ENCODE data around the gene STH.

Gene STH

GRCh38 chr17:45985447-45985846 lies 13.6 kb upstream of the STH start:
- DNase-seq (no peak), ATAC-seq (no peak)

DNA sequence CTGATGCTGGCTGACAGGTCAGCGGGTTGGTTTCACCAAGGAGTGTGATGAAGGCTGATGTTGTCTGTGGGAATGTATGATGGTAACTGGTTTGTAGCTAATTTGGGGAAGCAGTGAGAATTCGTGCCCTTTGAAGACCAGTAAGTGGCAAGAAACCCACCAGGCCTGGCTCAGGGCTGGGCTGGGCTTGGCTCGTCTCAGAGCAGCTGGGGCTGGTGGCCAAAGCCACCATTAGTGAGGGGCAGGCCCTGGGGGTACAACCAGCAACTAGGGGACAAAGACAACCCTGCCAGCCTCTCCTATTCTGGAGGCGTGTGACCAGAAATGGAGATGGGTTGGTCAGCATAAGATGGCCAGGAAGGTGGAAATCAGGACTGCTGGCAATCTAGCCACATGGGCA lies 13.0 kb upstream of the STH start:
- DNase-seq (no peak), ATAC-seq (no peak)

GRCh38 chr17:45987706-45988105 lies 11.3 kb upstream of the STH start:
- DNase-seq (no peak), ATAC-seq (no peak)

DNA sequence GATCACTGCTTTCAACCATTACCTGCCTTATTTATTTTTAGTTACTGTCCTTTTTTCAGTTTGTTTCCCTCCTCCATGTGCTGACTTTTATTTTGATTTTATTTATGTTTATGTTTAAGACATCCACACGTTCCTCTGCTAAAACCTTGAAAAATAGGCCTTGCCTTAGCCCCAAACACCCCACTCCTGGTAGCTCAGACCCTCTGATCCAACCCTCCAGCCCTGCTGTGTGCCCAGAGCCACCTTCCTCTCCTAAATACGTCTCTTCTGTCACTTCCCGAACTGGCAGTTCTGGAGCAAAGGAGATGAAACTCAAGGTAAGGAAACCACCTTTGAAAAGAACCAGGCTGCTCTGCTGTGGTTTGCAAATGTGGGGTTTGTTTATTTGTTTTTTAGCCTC lies 9.3 kb upstream of the STH start:
- no peak for DNase-seq
- no peak for ATAC-seq

DNA sequence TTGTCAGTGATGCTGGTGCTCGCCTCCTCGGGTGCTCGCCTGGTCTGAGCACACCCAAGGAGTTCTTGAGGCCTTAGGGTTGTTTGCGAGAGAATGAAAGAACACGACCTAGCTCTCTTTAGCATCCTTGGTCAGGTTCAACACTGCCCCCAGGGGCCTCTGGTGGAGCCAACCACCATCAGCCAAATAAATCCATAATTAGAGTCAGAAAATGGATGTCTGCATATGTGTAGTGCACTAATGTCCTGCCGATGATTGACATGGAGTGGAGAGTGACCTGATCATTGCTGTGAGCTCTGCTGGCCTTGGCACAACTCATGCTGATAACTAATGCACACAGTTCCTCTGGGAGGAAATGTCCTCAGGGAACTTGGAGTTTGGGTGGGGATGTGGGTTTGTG lies 8.2 kb upstream of the STH start:
- ATAC-seq (no peak), DNase-seq (no peak)

GRCh38 chr17:45991341-45991740 lies 7.7 kb upstream of the STH start:
- ATAC-seq (no peak), DNase-seq (no peak)

DNA sequence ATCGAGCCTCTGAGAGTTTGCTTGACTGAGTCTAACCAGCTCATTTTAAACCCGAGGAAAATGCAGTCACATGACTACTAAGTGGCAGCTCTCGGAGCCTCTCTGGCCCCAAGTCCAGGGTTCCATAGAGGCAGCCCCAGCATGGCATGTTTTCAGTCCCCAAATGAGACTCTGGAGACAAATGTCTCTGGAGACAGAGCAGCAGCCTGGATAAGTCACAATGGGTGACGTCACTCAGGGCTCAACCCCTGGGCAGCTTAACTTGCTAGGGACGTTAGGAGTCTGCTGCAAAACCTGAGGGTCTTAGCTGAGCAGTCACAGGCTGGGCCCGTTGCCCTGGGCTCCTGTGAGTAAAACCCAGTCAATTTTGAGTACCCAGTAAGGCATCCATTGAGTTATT lies 6.9 kb upstream of the STH start:
- DNase-seq (no peak), ATAC-seq (no peak)

- DNase-seq (no peak), ATAC-seq (no peak)
Measured at GRCh38 chr17:45992904-45993303, 6.1 kb upstream of the STH start.

- DNase-seq (no peak), ATAC-seq (no peak)
Measured at GRCh38 chr17:45993962-45994627, 5.0 kb upstream of the STH start.

DNA sequence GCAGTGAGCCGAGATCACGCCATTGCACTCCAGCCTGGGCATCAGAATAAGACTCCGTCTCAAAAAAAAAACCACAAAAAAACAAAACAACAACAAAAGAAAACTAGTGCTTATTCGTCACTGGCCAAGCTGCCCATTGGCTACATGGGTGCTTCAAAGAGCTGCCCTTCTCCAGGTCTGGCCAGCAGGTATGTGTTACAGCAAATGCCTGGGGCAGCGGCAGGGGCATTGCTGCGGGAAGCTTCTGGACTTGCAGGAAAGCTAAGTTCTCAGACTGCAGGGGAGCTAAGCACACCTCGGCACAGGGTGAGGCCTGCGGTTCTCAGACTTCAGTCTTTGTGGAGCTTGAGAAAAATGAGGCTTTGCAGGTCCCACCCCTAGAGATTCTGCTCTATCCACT lies 4.1 kb upstream of the STH start:
- no peak for DNase-seq
- ATAC-seq: no peak

DNA sequence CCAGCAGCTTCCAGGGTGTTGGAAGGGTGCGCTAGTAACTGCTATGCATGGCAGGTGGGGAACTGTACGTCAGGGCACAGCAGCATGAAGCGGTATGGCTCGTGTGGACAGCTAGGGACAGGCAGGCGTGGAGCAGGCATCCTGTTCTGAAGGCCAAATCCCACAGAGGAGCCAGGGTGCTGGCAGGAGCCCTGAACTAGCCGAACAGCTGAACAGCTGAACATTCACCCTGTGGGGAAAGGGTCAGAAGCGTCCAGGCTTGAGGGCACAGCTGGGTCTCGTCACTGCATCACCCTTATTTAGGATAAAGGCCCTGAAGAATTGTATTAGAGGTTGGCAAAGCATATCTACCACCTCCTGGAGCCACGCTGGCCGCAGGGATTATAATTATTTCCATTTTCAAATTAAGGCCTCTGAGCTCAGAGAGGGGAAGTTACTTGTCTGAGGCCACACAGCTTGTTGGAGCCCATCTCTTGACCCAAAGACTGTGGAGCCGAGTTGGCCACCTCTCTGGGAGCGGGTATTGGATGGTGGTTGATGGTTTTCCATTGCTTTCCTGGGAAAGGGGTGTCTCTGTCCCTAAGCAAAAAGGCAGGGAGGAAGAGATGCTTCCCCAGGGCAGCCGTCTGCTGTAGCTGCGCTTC lies 3.3 kb upstream of the STH start:
- ATAC-seq: no peak
- no peak for DNase-seq

DNA sequence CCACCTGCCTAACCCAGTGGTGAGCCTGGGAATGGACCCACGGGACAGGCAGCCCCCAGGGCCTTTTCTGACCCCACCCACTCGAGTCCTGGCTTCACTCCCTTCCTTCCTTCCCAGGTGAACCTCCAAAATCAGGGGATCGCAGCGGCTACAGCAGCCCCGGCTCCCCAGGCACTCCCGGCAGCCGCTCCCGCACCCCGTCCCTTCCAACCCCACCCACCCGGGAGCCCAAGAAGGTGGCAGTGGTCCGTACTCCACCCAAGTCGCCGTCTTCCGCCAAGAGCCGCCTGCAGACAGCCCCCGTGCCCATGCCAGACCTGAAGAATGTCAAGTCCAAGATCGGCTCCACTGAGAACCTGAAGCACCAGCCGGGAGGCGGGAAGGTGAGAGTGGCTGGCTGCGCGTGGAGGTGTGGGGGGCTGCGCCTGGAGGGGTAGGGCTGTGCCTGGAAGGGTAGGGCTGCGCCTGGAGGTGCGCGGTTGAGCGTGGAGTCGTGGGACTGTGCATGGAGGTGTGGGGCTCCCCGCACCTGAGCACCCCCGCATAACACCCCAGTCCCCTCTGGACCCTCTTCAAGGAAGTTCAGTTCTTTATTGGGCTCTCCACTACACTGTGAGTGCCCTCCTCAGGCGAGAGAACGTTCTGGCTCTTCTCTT lies 2.6 kb upstream of the STH start:
- DNase-seq: no peak
- ATAC-seq: no peak

GRCh38 chr17:45997166-45997565 lies 1.9 kb upstream of the STH start:
- DNase-seq (no peak), ATAC-seq (no peak)

DNA sequence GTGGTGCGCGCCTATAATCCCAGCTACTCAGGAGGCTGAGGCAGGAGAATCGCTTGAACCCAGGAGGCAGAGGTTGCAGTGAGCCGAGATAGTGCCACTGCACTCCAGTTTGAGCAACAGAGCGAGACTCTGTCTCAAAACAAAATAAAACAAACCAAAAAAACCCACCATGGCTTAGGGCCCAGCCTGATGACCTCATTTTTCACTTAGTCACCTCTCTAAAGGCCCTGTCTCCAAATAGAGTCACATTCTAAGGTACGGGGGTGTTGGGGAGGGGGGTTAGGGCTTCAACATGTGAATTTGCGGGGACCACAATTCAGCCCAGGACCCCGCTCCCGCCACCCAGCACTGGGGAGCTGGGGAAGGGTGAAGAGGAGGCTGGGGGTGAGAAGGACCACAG lies 1.4 kb upstream of the STH start:
- DNase-seq (no peak), ATAC-seq (no peak)

GRCh38 chr17:45999900-46000290 lies 845 bp downstream of the STH start:
- ATAC-seq (no peak), DNase-seq (no peak)

- no peak for DNase-seq
- no peak for ATAC-seq
Measured at GRCh38 chr17:46000292-46000691, 1.2 kb downstream of the STH start.

DNA sequence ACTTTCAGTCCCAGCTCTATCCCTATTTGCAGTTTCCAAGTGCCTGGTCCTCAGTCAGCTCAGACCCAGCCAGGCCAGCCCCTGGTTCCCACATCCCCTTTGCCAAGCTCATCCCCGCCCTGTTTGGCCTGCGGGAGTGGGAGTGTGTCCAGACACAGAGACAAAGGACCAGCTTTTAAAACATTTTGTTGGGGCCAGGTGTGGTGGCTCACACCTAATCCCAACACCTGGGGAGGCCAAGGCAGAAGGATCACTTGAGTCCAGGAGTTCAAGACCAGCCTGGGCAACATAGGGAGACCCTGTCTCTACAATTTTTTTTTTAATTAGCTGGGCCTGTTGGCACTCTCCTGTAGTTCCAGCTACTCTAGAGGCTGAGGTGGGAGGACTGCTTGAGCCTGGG lies 1.7 kb downstream of the STH start:
- DNase-seq (no peak), ATAC-seq (no peak)

GRCh38 chr17:46001390-46002310 lies 2.6 kb downstream of the STH start:
- DNase-seq: no peak
- ATAC-seq: no peak

DNA sequence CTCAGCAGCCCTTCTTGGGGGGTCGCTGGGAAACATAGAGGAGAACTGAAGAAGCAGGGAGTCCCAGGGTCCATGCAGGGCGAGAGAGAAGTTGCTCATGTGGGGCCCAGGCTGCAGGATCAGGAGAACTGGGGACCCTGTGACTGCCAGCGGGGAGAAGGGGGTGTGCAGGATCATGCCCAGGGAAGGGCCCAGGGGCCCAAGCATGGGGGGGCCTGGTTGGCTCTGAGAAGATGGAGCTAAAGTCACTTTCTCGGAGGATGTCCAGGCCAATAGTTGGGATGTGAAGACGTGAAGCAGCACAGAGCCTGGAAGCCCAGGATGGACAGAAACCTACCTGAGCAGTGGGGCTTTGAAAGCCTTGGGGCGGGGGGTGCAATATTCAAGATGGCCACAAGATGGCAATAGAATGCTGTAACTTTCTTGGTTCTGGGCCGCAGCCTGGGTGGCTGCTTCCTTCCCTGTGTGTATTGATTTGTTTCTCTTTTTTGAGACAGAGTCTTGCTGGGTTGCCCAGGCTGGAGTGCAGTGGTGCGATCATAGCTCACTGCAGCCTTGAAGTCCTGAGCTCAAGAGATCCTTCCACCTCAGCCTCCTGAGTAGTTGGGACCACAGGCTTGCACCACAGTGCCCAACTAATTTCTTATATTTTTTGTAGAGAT lies 3.4 kb downstream of the STH start:
- ATAC-seq: peak; percentile 83
- peak; percentile 73 for DNase-seq

DNA sequence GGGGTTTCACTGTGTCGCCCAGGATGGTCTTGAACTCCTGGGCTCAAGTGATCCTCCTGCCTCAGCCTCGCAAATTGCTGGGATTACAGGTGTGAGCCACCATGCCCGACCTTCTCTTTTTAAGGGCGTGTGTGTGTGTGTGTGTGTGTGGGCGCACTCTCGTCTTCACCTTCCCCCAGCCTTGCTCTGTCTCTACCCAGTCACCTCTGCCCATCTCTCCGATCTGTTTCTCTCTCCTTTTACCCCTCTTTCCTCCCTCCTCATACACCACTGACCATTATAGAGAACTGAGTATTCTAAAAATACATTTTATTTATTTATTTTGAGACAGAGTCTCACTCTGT lies 3.9 kb downstream of the STH start:
- DNase-seq: no peak
- ATAC-seq: no peak

GRCh38 chr17:46003907-46004748 lies 5.1 kb downstream of the STH start:
- DNase-seq: no peak

More at GRCh38 chr17:46003907-46004748, 5.1 kb downstream of the STH start:
- ATAC-seq: no peak

All from stimulated activated naive CD8-positive, alpha-beta T cell treated with anti-CD3 and anti-CD28 coated beads, Interleukin-15, Interleukin-2, amounts not matched to agents 100 U/mL and 50 U/mL, for 24 hours (primary cell).